Liver (tissue), 2 donors: ENCODE results near the gene SHC1.

Source experiments
- YY1 ChIP-seq: IDR thresholded peaks from 2 replicates; pipeline ENCODE4 v1.6.1; 2016; ENCODE audit warnings: antibody characterized with exemption, mild to moderate bottlenecking
- TF ChIP-seq, protein P1 (sequence below): IDR thresholded peaks from 2 replicates; pipeline ENCODE4 v1.6.1; 2016; ENCODE audit warnings: antibody characterized with exemption, mild to moderate bottlenecking
- TF ChIP-seq, protein P2 (sequence below): fragments of 150-350 bp; IDR thresholded peaks from 2 replicates; pipeline ENCODE4 v1.5.1; 2017; ENCODE audit warnings: improper control_type of control experiment, low read depth, low read length; ENCODE audit not compliant: missing input control
- donor health status: healthy.

DNA sequence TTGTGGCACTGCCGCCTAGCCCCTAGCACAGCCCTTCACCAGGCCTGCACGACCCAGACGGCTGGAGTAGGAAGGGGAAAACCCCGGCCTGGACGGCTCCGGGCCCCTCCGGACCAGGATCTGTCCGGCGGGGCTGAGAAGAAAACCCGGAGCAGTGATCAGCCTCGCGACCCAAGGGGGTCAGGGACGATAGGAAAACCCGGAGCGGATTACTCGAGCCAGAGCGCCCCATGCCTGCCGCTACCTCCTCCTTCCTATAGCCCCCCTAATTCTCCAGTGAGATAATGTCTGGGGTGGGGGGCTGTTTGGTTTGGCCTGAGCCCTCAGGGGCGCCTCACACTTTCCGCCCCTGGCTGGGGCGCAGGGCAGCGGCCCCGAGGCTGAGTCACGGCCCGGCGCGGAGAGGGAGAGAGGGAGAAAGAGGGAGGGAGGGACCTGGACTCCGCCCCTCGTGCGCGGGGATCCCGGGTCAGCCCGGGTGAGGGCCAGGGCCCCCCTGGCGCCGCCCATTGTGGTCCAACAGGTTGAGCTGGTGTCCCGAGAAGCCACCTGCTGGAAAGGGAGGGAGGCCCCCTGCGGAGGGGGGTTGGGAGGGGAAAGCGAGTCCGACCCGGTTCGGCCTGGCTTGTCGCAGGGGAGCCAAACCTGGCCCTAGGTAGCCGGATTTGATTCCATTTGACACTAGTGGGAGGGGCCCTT lies 30.3 kb upstream of the SHC1 start:
- TF ChIP-seq, protein P1, sequence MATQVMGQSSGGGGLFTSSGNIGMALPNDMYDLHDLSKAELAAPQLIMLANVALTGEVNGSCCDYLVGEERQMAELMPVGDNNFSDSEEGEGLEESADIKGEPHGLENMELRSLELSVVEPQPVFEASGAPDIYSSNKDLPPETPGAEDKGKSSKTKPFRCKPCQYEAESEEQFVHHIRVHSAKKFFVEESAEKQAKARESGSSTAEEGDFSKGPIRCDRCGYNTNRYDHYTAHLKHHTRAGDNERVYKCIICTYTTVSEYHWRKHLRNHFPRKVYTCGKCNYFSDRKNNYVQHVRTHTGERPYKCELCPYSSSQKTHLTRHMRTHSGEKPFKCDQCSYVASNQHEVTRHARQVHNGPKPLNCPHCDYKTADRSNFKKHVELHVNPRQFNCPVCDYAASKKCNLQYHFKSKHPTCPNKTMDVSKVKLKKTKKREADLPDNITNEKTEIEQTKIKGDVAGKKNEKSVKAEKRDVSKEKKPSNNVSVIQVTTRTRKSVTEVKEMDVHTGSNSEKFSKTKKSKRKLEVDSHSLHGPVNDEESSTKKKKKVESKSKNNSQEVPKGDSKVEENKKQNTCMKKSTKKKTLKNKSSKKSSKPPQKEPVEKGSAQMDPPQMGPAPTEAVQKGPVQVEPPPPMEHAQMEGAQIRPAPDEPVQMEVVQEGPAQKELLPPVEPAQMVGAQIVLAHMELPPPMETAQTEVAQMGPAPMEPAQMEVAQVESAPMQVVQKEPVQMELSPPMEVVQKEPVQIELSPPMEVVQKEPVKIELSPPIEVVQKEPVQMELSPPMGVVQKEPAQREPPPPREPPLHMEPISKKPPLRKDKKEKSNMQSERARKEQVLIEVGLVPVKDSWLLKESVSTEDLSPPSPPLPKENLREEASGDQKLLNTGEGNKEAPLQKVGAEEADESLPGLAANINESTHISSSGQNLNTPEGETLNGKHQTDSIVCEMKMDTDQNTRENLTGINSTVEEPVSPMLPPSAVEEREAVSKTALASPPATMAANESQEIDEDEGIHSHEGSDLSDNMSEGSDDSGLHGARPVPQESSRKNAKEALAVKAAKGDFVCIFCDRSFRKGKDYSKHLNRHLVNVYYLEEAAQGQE, result peak; percentile 61
- TF ChIP-seq, protein P2, sequence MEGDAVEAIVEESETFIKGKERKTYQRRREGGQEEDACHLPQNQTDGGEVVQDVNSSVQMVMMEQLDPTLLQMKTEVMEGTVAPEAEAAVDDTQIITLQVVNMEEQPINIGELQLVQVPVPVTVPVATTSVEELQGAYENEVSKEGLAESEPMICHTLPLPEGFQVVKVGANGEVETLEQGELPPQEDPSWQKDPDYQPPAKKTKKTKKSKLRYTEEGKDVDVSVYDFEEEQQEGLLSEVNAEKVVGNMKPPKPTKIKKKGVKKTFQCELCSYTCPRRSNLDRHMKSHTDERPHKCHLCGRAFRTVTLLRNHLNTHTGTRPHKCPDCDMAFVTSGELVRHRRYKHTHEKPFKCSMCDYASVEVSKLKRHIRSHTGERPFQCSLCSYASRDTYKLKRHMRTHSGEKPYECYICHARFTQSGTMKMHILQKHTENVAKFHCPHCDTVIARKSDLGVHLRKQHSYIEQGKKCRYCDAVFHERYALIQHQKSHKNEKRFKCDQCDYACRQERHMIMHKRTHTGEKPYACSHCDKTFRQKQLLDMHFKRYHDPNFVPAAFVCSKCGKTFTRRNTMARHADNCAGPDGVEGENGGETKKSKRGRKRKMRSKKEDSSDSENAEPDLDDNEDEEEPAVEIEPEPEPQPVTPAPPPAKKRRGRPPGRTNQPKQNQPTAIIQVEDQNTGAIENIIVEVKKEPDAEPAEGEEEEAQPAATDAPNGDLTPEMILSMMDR, result no peak
- TF ChIP-seq YY1, result peak; percentile 71
